ENCODE results near the gene TMEM132D.

- TF ChIP-seq EZH2 (IDR thresholded peaks at IDR 0.05; ENCODE audit: insufficient read depth, poor library complexity, severe bottlenecking) (no peak), EZH2phosphoT487 (IDR thresholded peaks at IDR 0.05; ENCODE audit: insufficient read depth, low read depth) (no peak)
These were observed 457.1 kb downstream of the TMEM132D start for GRCh38 chr12:129446696-129447095.

All from GM23248 (cell line).